Neural cell (in vitro differentiated cells): Measurements from ENCODE around the gene USP25. TPM values are rescaled to one million over a fixed set of nuclear protein-coding genes. Genes with fewer than 3 reads are reported as not detected.

Experiments used
- H2AFZ ChIP-seq: fragments of 200-600, 300-800 bp; sonication (generic), shearing (Covaris generic); 2 replicates; pipeline ENCODE4 v1.6.0; 2014; ENCODE audit warnings: low read depth, mild to moderate bottlenecking, antibody characterized with exemption, low read length, moderate library complexity
- H3F3A ChIP-seq: fragments of 200-600 bp; shearing (Covaris generic); 2 replicates; pipeline ENCODE4 v1.6.1; 2016; ENCODE audit warnings: mild to moderate bottlenecking, moderate library complexity, mixed read lengths, antibody characterized with exemption, low read length; ENCODE audit not compliant: insufficient read depth, poor library complexity, severe bottlenecking
- H3K27ac ChIP-seq: fragments of 200-600, 300-800 bp; sonication (generic), shearing (Covaris generic); 2 replicates; pipeline ENCODE4 v1.5.1; 2014; ENCODE audit warnings: mild to moderate bottlenecking, low read length, moderate library complexity
- H3K27me3 ChIP-seq: fragments of 300-800, 200-600 bp; sonication (generic), shearing (Covaris generic); 2 replicates; pipeline ENCODE4 v1.6.0; 2014; ENCODE audit warnings: mild to moderate bottlenecking, low read depth, low read length, moderate library complexity; ENCODE audit not compliant: insufficient read depth
- H3K36me3 ChIP-seq: fragments of 300-800, 200-600 bp; sonication (generic), shearing (Covaris generic); 2 replicates; pipeline ENCODE4 v1.5.1; 2014; ENCODE audit warnings: mild to moderate bottlenecking, antibody characterized with exemption, low read length, moderate library complexity; ENCODE audit not compliant: insufficient read depth
- H3K4me2 ChIP-seq: fragments of 300-800, 200-600 bp; sonication (generic), shearing (Covaris generic); 2 replicates; pipeline ENCODE4 v1.6.0; 2014; ENCODE audit warnings: mild to moderate bottlenecking, low read length
- H3K4me3 ChIP-seq: fragments of 300-800, 200-600 bp; sonication (generic), shearing (Covaris generic); 2 replicates; pipeline ENCODE4 v1.5.1; 2014; ENCODE audit warnings: mild to moderate bottlenecking, low read length, moderate library complexity
- H3K79me2 ChIP-seq: fragments of 200-600 bp; shearing (Covaris generic); replicated peaks from 2 replicates; pipeline ENCODE4 v1.6.0; 2014; ENCODE audit warnings: mild to moderate bottlenecking, low read length, moderate library complexity; ENCODE audit not compliant: insufficient read depth
- H3K9ac ChIP-seq: fragments of 300-800, 200-600 bp; sonication (generic), shearing (Covaris generic); 2 replicates; pipeline ENCODE4 v1.6.1; 2016; ENCODE audit warnings: mild to moderate bottlenecking, low read length, mixed read lengths
- H3K9me2 ChIP-seq: fragments of 200-600 bp; shearing (Covaris generic); 2 replicates; pipeline ENCODE4 v1.6.1; 2016; ENCODE audit warnings: mild to moderate bottlenecking, low read length, mixed read lengths; ENCODE audit not compliant: insufficient read depth
- H3K9me3 ChIP-seq: fragments of 200-600, 300-800 bp; sonication (generic), shearing (Covaris generic); 2 replicates; pipeline ENCODE4 v1.6.1; 2016; ENCODE audit warnings: mild to moderate bottlenecking, mixed run types, low read length, moderate library complexity, mixed read lengths
- H4K20me1 ChIP-seq: fragments of 200-600 bp; shearing (Covaris generic); 2 replicates; pipeline ENCODE4 v1.6.1; 2016; ENCODE audit warnings: mild to moderate bottlenecking, mixed run types; ENCODE audit not compliant: insufficient read depth
- CTCF ChIP-seq: fragments of 450-650 bp; IDR thresholded peaks from 2 replicates; pipeline ENCODE4 v1.5.1; 2014; ENCODE audit warnings: antibody characterized with exemption, mild to moderate bottlenecking, moderate library complexity; ENCODE audit not compliant: poor library complexity, severe bottlenecking
- EP300 ChIP-seq: fragments of 450-650 bp; conservative IDR thresholded peaks from 2 replicates; pipeline ENCODE4 v1.6.1; 2014; ENCODE audit warnings: antibody characterized with exemption, mild to moderate bottlenecking, moderate library complexity; ENCODE audit not compliant: poor library complexity, severe bottlenecking
- EZH2 ChIP-seq: fragments of 200-600, 300-800 bp; shearing (Covaris generic), sonication (generic); IDR thresholded peaks from 2 replicates; pipeline ENCODE4 v1.6.1; 2014; ENCODE audit warnings: antibody characterized with exemption, low read length, borderline replicate concordance, mild to moderate bottlenecking; ENCODE audit not compliant: insufficient read depth, poor library complexity, severe bottlenecking
- POLR2AphosphoS5 ChIP-seq: IDR thresholded peaks from 2 replicates; pipeline ENCODE4 v1.6.1; 2012
- RAD21 ChIP-seq: fragments of 450-650 bp; conservative IDR thresholded peaks from 2 replicates; pipeline ENCODE4 v1.6.1; 2014; ENCODE audit warnings: antibody characterized with exemption, mild to moderate bottlenecking, moderate library complexity
- REST ChIP-seq: IDR thresholded peaks from 2 replicates; pipeline ENCODE4 v1.6.1; 2012; ENCODE audit warnings: borderline replicate concordance
- SMC3 ChIP-seq: fragments of 450-650 bp; conservative IDR thresholded peaks from 2 replicates; pipeline ENCODE4 v1.6.1; 2014; ENCODE audit warnings: antibody characterized with exemption, mild to moderate bottlenecking, moderate library complexity; ENCODE audit not compliant: poor library complexity
- TAF1 ChIP-seq: IDR thresholded peaks from 2 replicates; pipeline ENCODE4 v1.6.1; 2012; ENCODE audit warnings: low read depth
- polyA plus RNA-seq: library from polyadenylated mRNA; depleted of rRNA; stranded (reverse); fragments of >200 nt; gene quantifications from 2 replicates; pipeline ENCODE4 v1.2.3, GENCODE V29; 2014

Gene USP25
- polyA plus RNA-seq, 1 donor from 2014 or later, result 19.2 TPM

- Histone ChIP-seq H3K36me3 (no peaks in the 10 kb centered on the region), H3K27ac (no peak overlapping the region), H3F3A (no peaks in the 10 kb centered on the region), H3K9me3 (no peaks in the 10 kb centered on the region), H3K9me2 (no peaks in the 10 kb centered on the region), H2AFZ (no peak overlapping the region), H3K4me3 (no peak overlapping the region), H3K9ac (no peak overlapping the region), H4K20me1 (no peaks in the 10 kb centered on the region), H3K79me2 (peaks cover 75% of the 10 kb centered on the region), H3K4me2 (no peak overlapping the region), H3K27me3 (no peaks in the 10 kb centered on the region)
- TF ChIP-seq RAD21 (no peak), REST (no peak), SMC3 (no peak), EP300 (no peak)
Measured at GRCh38 chr21:15740383-15740782, 10.6 kb downstream of the USP25 start.

GRCh38 chr21:15741510-15741909, 11.7 kb downstream of the USP25 start:
- Histone ChIP-seq H3K27me3 (no peaks in the 10 kb centered on the region), H3K4me3 (no peak overlapping the region), H3F3A (no peaks in the 10 kb centered on the region), H3K4me2 (no peak overlapping the region), H3K9me3 (no peaks in the 10 kb centered on the region), H3K79me2 (peaks cover 70% of the 10 kb centered on the region), H2AFZ (no peak overlapping the region), H3K9me2 (no peaks in the 10 kb centered on the region), H3K9ac (no peak overlapping the region), H3K27ac (no peak overlapping the region), H3K36me3 (no peaks in the 10 kb centered on the region), H4K20me1 (no peaks in the 10 kb centered on the region)
- TF ChIP-seq SMC3 (no peak), CTCF (no peak), EP300 (no peak), REST (no peak), TAF1 (no peak), POLR2AphosphoS5 (no peak), EZH2 (no peak), RAD21 (no peak)
